T1000 (cell line): ENCODE measurements around the gene GANAB.
"Not testable (repeated sequence)": the region's sequence is repeated elsewhere in the genome, so short reads cannot be mapped to it uniquely, and the experiment has no call there.

Experiments used
- DNase-seq: peaks from one replicate; lab custom pipeline; 2025; ENCODE audit warnings: mixed read lengths; lab: John Stamatoyannopoulos, UW

The GANAB gene

GRCh38 chr11:62621567-62622470 is 24.6 kb downstream of the GANAB start, which contains the start of gene B3GAT3:
Gene B3GAT3 (minus strand): TSS chr11:62621986. CDS start chr11:62621947, 39 bp downstream.
- DNase-seq: peak; percentile 99

DNA sequence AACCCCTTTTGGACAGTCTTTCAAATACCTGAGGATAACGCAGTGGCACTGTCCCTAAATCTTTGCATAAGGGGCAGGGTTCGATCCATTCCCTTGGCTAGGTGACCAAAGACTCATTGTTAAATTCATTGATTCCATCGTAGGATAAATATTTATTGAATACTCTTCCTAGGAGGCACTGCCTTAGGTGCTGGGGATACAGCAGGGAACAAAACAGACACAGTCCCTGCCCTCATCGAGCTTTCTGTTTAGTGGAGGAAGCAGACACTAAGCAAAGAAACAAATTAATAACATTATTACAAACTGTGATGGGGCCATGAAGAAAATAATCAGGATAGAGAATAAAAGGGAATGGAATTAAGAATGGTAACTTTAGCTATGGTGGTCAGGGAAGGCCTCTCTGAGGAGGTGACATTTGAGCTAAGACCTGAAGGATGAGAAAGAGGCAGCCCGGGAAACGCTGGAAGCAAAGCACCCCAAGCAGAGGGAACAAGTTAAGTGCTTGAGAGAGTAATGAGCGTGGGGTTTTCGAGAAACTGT is 25.3 kb downstream of the GANAB start:
- no peak for DNase-seq

DNA sequence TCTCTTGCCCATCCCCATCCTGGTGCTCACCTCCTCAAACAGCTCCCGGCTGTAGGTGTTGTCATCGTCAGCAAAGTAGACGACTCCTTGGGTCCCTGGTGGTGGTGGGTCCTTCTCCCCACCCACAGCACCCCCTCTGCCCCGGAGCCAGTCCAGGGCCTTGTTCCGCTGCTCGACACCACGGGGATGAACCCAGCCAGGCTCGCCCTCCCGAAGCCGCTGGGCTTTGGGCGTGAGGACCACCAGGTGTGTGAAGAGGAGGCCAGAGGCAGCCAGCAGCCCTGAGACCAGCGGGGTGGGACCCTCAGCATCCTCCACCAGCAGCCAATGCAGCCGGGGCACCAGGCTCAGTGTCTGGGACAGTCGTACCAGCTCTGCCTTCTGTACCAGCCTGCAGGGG is 29.5 kb downstream of the GANAB start:
- DNase-seq: not testable (repeated sequence)

DNA sequence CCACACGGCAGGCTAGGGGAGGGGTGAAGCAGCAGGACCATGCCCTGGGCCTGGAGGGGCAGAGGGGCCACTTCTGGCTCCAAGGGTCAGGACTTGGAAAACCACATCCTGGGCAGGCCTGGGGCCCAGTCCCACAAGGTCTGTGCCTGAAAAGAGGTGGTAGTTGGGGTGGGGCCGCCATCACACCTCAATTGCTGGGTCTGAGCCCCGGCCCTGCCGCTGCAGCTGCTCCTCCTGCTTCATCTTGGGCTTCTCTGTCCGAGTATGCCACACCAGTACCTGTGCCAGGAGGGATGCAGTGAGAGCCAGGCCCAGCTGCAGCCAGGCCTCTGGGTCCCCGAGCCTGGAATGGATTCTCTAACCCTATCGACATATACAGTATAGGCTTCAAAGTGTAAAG is 30.9 kb downstream of the GANAB start:
- DNase-seq: no peak

DNA sequence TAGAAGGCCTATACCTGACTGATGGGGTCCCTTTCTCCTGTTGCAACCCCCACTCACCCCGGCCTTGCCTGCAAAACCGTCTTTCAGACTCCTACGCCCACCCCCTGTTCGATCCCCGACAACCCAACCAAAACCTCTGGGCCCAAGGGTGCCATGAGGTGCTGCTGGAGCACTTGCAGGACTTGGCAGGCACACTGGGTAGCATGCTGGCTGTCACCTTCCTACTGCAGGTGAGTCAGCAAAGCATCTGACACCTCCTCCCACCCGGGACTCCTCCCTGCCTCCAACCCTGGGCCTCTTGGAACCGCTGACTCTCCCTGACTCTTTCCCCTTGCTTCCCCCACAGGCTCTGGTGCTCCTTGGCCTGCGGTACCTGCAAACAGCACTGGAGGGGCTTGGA is 32.1 kb downstream of the GANAB start:
- no peak for DNase-seq

DNA sequence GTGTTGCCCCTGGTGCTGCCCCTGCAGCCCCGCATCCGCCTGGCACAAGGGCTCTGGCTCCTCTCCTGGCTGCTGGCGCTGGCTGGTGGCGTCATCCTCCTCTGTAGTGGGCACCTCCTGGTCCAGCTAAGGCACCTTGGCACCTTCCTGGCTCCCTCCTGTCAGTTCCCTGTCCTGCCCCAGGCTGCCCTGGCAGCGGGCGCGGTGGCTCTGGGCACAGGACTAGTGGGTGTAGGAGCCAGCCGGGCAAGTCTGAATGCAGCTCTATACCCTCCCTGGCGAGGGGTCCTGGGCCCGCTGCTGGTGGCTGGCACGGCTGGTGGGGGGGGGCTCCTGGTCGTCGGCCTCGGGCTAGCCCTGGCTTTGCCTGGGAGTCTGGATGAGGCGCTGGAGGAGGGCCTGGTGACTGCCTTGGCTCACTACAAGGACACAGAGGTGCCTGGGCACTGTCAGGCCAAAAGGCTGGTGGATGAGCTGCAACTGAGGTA is 33.1 kb downstream of the GANAB start:
- DNase-seq: no peak

GRCh38 chr11:62612366-62613290 is 33.8 kb downstream of the GANAB start, which contains the start of the genes EML3 and ROM1:
Gene EML3 (minus strand): TSS chr11:62612775. CDS start chr11:62612457, 318 bp downstream.
Gene ROM1 (plus strand): TSS chr11:62613257. CDS start chr11:62613282, 25 bp downstream.
- DNase-seq: peak; percentile 91

DNA sequence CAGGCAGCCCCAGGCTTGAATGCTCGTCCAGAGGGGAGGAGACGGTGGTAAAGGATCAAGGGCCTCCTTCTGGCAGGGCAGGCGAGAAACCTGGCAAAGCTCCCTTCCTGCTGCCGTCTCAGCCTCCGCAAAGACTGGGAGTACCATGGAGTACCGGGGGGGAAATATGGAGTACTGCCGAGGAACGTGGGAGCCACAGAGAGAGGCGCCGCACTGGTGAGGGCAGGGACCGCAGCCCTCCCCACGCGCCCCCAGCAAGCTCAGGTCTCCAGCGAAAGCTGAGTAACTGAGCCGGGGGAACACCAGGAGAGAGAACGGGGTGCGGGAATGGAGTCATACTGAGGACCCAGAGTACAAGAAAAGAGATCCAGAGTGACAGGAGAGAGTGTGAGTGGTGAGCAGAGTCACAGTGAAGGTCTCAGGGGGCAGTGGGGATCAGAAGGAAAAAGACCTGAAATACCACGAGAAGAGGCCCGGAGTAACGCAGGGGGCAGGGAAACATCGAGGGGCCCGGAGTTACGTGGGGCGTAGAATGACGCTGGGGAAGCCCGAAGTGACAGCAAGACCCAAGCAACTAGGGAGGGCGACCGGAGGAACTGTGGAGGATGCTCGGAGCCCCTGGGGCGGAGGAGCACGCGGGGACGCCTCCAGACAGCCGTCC is 34.6 kb downstream of the GANAB start:
- peak; percentile 20 for DNase-seq

DNA sequence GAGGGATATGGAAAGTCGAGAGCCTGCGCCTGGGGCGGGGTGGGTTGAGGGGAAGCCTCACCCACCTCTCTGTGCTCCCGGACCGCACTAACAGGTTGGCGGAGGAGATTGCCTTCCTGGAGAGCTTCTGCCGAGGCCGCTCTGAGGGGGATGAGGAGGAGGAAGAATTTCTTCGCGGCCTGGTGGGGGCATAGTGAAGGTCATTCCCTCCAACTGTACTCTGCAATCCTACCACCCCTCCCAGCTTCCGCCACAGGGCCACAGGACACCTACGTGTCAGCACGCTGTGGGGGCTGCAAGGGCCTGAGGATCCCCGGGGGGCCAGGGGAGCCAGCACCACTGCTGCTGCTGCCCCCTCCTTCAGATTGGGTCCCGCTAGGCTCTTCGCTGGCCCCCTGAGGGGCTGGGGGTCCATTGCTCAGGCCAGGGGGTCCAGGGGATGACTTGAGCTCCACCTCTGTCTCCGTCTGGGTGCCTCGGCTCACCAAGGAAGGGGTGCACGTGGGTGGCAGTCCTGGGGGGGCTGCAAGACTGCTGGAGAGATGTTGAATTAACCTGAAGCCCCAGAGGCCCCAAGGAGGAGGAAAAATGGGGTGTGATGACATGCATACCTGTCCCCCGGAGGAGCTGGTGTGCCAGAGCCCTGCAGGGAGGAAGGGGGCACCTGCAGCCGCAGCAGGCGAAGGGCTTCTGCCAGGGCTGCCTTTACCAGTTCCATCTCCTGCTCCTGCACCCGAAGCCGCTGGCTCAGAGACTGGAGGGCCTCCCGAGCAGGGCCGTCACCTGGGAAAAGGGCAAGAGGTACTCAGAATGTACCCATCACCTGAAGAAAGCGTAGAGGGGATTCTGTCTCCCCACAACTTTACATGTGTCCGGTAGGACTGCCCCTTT is 35.4 kb downstream of the GANAB start:
- no peak for DNase-seq

DNA sequence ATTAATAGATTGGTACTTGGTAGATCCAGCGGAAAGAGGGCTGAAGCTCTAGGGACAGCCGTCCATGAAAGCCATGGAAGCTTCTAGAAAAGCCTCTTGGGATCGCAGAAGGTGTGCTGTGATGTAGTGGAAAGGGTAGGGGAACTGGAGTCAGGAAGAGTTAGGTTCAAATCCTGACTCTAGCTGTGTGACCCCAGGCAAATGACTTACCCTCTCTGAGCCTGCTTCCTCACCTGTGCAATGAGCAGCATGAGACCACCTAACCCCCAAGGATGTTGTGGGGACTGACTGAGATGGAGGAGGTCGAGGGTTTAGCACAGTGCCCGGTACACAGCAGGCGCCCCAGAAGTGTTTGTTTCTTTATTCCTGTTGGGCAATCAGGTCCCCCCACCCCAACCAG is 36.0 kb downstream of the GANAB start:
- DNase-seq: no peak

DNA sequence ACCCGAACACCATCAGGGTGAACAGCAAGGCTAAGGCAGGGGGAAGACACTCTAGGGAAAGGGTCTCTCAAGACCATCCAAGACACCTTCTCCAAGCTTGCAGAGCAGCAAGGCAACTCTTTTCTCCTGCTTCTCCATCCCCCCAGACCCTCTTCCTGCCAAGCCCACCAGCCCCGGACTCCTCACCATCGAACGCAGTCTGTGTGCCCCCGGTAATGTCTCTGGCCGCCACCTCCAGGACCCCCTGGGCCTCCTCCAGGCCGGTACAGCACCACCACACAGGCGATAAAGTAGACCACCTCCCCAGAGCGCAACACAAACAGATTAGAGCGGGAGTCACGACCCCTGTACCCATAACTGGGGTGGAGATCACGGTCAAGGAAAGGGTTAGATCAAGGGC is 37.6 kb downstream of the GANAB start:
- no peak for DNase-seq

DNA sequence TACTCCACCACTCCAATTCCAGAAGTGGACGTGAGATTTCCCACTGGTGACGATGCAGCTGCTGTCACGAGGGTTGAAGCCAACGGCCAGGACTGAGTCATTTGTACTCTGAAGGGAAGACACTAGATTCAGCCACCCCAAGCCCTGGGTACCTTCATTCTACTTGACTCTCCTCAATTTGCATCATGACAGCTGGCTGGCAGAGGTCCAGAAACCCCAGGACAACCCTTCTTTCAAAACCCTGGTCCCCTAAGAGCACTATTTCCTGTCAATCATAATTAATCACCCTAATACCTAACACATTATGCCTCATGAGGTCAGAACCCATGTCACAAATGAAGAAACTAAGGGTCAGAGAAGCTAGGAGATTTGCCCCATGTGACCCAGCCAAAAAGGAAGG is 38.7 kb downstream of the GANAB start:
- DNase-seq: no peak

DNA sequence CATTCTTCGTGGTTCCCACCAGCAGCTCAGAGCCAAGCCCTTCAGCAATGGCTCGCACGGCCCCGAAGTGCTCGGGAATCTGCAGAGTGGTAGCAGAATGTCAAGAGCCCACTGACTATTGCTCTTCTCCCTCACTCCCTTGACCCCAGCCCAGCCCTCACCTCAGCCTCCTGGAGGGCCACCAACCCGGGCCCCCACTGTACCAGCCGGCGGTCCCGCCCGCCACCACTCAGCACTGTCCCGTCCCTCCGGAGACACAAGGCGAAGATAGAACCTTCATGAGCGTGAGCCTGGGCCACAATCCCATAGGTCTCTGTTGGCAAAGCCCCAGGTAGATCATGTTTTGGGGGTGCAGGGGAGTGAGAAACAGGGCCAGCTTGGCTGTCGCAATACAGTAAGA is 40.5 kb downstream of the GANAB start:
- no peak for DNase-seq

DNA sequence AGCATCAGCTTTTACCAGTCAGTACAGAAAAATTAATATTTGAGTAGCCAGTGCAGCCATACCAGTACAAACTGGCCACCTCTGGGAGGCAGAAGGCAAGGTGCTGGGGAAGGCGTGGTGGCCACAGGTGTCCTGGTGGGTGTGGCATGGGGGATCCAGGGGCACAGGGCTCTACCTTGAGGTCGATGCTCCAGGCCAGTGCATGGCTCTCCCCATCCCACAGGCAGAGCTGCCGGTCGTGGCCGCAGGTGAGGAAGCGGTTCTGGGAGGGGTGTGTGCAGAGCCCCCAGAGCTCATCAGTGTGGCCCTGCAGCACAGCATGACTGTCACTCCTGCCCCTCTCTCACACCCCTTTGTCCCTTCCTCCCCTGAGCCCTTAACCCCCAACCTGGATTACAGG is 40.9 kb downstream of the GANAB start:
- DNase-seq: no peak

GRCh38 chr11:62604460-62605120 is 41.8 kb downstream of the GANAB start:
- no peak for DNase-seq

DNA sequence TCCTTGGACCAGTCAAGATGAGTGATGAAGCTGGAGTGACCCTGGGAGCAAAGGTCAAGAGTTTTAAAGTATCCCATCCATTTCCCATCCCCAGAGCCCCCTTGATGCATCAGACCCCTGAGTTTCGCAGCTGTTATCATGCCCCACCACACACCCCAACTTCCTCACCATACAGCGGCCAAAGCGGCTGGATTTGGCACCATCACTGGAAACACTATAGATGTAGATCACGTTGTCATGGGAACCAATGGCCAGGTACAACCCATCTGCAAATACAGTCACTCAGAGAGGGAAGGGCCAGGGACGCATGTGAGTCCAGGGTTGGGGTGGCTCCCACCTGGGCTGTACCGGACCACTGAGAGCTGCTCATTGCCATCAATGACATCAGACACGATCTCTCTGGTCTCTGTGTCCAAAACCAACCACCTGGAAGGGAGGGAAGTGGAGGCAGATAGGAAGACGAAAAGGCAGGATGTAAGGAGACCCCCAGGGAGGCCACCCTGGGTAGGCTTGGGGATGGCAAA is 42.6 kb downstream of the GANAB start:
- DNase-seq: no peak

GRCh38 chr11:62603072-62603408 is 43.4 kb downstream of the GANAB start:
- no peak for DNase-seq

DNA sequence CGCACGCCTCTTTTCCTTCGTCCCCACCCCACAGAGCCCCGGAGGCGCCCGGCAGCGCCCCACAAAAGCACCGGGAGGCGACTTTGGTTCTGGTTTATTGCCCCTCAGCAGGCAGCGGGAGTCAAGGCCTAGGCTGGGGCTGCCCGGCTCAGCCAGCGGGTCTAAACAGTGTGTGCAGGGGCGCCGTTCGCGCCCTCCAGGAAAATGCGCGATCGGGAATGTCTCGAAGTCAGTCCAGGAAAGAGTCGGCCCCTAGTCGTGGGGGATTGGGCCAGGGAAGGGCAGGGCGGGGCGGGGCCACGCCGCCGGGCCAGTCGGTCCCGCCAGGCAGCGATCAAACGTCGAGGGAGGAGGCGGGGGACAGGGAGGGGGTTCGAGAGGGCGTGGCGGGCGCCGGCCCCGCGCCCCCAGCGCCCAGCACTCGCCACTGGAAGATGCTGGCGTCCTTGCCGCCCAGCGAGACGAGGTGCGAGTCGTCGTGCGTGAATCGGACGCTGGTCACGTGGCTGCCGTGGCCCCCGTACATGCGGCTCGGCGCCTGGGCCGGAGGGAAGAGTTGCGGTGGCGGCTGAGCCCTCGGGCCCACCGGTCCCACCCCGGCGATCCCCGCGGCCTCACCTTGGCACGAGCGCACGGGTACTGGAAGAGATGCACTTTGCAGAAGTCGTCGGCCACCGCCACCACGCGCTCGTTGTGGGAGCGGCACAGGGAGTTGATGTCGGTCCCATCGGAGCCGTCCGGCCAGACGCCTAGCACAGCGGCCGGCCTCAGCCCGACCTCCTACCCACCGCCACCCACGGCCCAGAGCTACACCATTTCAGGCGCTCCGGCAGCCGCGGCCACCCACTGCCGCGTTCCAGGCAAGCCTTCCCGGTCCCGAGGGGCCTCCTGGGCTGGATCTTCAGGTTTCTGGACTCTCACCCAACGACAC is 44.0 kb downstream of the GANAB start:
- DNase-seq: peak; percentile 61
